ENCODE measurements around the gene MCTS1.

- no peak for TF ChIP-seq CTCF (IDR thresholded peaks at IDR 0.05)
- no peak for TF ChIP-seq POLR2A (IDR thresholded peaks at IDR 0.05)
Measured at GRCh38 chrX:120625371-120625770, 21.5 kb downstream of the MCTS1 start.
